Activated CD4-positive, alpha-beta T cell treated with anti-CD3 and anti-CD28 coated beads, Interleukin-2, Interleukin-4, amounts not matched to agents 100 ng/mL and 50 ng/mL, durations not matched to agents 16 hours and 8 hours (primary cell): Measurements from ENCODE around the gene NGEF.

Experiments used
- DNase-seq: peaks from one replicate; pipeline ENCODE4 v3.0.0-alpha.2; 2020; ENCODE audit warnings: low spot score

NGEF gene

DNA sequence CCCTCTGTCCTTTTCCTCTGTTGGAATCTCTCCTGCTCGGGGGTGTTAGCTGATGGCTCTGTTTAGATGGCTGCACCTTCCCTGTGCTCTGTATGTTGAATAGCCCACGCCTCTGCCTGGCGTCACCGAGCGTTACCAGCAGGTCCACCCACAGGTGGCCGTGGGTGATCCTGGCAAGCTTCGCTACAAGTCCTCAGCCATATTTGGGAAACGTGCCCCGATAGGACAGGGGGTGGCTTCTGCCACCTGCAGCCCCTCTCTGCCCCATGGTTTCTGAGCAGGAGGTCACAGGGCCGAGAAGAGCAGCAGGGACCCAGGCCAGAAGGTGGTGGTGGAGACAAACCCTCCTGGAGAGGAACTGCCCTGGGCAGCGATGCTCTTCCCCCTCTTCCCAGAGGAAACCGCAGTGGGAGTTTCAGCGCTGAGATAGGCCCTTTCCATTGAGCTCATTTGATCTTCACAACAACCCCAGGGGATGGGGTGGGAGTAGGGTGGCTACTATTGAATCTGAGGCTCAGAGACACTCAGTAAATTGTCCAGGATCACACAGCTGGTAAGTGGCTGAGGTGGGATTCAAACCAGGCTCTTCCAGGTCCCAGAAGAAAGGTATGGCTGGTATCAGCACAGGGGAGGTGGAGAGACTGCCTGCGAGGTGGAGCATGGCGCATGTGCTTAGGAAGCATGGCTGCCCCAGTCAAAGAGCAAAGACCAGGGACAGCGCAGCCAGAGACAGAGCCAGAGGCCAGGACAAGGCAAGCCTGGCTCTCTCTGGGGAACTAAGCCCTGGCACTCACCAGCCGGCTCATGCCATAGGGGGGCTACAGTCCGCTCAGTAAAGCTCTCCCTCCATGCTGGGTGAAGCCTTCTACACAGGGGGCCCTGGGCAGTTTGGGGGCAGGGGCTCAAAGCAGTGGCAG, 15.0 kb downstream of the NGEF start:
- DNase-seq: no peak

DNA sequence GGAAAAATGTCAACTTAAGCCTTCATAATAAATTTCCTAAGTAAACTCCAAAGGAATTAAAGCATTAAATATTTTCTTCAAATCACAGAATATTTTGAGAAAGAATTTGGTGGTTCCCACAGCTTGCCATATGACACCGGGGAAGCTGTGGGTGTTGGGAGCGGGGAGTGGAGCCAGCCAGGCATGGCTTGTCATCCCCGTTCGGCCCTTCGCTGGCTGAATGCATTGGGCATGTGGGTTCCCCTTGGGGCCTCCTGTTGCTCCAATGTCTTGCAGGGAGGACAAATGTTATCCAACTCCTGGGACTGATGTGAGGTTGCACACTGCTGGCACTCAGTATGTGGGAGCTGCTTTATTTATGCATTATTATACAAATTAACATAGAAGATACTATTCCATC, 18.6 kb downstream of the NGEF start:
- DNase-seq: no peak

DNA sequence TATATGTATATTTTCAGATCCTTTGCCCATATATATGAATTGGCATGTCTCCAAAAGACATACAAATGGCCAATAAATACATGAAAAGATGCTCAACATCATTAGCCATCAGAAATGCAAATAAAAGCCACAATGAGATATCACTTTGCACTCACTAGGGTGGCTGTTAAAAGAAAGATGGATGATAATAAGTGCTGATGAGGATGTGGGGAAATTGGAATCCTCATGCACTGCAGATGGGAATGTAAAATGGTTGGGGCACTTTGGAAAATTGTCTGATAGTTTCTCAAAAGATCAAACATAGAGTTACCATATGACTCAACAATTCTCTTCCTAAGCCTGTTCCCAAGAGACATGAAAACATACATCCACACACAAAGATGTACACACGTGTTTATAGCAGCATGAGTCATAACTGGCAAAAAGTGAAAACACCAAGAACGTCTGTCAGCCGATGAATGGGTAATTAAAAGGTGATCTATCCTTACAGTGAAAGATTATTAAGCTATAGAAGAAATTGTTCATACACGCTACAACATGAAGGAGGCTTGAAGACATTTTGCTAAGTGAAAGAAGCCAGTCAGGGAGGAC, 19.7 kb downstream of the NGEF start:
- DNase-seq: no peak

DNA sequence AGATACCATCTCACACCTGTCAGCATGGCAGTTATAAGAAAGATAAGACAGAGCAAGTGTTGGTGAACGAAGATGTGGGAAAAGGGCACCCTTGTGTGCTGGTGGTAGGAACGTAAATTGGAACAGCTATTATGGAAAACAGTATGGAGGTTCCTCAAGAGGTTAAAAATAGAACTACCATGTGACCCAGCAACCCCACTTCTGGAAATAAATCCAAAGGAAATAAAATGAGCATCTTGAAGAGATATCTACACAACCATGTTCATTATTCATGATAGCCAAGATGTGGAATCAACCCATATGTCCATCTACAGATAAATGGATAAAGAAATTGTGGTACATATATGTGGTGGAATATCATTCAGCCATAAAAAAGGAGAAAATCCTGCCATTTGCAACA, 26.9 kb downstream of the NGEF start:
- DNase-seq: no peak

DNA sequence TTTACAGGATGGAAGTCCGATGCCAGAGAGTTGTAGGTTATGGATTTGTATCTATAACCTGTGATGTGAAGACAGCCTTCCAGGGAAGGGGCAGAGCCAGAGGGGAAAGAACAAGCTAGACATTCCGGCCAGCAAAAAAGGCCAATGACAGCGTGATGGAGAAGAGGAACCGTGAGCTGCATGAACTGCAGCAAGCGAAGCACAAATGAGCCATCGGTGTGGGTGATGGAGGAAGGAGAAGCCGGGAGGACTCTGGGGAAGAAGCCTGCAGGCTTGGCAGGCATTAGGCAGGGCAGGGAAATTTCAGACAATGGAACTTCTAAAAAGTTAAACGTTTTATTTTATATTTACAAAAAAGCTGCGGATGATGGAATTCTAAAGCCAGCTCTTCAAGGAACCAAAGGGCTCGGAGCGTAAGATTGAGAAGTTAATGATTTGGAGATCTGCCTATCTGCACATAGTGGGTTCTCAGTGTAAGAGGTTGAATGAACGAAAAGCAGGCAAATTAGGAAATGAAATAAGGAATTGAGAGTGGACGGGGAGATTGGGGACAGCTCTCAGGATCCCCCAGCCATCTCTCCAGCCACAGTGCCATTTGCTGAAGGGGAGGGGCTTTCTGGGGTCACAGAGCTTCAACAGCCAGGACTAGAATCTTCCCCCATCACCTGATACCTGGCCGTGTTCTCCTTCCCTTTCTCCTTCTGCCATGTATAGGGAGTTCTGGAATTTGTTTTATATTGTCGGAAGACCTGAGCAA, 28.4 kb downstream of the NGEF start:
- no peak for DNase-seq

DNA sequence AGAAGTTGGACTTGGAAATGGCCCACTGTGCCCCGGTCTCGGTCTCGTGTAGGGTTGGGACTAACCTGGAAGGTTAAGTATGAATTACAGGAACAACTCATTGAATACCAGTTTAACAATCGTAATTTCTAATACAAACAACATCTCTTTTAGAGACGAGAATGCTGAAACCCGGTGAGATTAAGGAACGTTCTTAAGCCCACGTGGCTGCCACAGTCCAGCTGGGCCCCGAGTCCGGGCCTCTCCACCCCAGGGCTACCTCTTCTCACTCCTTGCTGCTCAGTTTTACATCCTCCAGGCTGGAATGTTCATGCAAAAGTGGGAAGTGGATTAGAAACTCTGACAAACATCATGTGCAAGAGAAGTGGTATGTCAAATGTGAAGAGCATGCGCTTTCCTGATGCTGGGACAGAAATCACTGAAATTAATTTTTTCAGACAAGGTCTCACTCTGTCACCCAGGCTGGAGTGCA, 29.4 kb downstream of the NGEF start:
- no peak for DNase-seq

DNA sequence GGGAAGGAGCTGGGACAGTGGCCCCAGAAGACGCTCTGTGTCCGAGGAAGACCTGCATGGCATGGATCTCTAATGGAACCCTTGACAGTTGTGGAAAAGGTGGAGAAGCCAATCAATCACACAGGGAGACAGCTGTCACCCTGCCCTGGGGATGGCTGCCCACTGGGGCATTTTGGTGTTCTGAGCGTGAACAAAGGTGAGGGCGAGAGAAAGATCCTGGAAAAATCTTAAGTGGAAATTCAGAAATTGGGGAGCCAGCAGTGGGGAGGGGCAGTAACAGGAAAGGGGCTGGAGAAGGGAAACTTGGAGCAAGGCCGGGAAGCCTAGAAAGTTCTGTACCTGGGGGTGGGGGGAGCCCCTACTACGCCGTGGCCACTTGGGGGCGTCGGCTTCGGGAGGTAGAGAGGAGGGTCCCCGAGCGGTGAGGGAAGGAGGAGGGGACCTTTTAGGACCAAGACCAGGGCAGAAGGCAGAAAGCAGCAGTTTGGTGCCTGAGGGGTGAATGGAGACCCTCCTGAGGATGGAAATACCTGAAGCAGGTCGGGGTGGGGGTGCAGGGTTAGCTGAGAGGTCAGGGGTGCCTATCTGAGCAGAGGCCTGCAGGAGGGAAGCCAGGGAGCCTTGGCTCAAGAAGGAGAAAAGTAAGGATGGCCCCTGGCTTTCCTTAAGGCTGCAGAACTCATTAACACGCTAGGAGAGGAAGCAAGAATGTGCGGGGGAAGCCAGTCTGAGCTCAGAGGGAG, 30.0 kb downstream of the NGEF start:
- no peak for DNase-seq

DNA sequence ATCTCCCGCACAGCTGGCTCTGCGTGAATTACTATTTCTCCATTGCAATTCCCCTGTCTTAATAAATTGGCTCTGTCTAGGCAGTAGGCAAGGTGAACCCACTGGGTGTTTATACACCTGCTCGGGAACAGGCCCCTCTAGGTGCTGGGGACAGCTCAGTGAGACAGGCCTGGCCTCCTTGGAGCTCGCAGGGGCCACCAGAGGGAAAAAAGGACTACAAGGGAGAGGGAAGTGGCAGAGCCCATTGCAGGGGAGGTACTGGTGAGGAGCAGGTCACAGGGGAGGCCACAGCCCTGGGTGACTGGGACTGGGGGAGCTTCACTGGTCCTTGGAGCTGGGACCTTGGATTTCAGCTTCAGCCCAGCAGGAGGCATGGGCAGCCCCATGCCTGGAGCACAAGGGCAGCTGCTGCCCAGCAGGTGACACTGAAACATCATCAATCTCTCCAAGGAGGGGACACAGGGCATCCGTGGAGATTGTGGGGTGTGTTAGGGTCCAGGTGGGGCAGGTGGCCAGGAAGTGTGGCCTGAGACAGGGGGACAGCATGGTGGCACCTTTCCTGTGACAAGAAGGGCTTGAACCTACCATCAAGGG, 31.2 kb downstream of the NGEF start:
- no peak for DNase-seq

DNA sequence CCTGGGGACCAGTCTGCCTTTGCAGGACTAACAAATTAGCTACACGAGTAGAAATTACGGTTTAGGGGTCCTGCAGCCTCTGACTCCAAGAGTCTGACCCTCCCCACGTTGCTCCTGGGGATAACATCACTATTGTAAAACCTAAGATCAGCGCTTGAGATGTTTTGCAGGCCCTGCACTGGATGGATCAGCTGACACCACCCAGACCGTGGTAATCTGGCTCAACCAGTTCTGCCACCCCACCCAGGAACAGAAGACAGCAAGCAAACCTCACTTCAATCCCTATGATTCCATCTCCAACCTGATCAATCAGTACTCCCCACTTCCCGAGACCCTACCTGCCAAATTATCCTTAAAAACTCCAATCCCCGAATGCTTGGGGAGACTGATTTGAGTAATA, 31.7 kb downstream of the NGEF start:
- DNase-seq: no peak

DNA sequence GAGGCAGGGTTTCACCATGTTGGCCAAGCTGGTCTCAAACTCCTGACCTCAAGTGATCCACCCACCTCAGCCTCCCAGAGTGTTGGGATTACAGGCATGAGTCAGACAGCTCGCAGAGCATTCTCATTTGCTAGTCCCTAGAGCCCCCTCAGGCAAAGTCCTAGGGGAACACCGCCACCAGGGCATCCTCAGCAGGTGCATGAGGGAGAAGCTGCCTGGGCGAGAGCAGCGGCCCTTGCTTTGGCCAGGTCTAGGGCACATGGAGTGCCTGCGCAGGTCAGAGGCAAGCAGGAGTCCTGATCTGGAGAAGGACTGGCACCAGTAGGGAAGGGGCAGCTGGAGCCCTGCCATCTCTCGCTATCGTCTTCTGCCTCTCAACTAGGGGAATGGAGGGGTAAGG, 32.4 kb downstream of the NGEF start:
- no peak for DNase-seq

DNA sequence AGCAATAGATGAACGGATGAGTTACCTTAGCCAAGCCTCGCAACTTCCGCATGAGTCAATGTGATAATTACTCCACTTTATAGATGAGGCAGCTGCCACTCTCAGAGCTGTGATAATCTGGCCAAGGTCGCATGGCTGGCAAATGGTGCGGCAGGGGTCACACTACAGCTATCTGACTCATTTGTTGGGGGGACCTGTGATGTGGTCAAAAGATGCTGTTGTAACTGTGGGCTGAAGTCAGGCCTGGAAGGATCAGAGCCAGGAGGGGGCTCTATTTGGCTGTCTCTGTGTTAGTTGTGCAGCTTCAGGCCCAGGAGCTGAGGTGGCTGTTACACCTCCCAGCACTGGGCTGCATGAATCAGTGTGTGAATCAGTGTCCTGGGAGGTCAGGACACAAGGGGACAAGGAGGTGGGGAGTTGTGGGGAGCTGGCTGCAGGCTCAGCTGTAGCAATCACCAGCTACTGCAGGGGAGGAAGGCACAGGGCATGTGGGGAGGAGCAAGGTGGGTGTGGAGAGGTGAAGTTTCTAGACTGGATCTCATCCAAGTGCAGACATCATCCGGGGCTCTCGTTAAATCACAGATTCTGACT, 33.1 kb downstream of the NGEF start:
- no peak for DNase-seq

DNA sequence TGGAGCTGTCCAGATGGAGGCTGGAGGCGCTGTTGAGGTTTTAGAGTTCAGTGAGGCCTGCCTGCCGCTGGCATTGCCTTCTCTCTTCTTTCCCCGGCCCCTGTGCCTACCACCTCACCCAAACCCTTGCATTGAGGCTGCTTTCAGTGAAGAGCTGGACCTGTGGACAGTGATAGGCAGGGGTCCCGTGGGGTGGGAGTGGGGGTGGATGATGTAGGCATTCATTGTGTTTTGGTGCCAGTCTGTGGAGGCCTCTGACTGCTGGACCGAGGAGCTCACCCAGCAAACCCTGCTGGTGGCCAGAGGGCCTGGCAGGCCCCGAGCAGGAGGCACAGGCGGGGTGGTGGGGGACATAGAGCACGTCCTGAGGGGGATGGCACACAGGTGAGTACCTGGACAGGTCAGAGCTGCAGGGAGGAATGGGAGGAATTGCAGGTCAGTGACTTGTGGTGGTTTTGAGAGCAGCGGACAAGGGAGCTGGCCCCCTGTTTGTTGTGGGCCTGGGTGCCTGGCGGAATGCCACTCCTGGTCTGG, 35.6 kb downstream of the NGEF start:
- DNase-seq: no peak

DNA sequence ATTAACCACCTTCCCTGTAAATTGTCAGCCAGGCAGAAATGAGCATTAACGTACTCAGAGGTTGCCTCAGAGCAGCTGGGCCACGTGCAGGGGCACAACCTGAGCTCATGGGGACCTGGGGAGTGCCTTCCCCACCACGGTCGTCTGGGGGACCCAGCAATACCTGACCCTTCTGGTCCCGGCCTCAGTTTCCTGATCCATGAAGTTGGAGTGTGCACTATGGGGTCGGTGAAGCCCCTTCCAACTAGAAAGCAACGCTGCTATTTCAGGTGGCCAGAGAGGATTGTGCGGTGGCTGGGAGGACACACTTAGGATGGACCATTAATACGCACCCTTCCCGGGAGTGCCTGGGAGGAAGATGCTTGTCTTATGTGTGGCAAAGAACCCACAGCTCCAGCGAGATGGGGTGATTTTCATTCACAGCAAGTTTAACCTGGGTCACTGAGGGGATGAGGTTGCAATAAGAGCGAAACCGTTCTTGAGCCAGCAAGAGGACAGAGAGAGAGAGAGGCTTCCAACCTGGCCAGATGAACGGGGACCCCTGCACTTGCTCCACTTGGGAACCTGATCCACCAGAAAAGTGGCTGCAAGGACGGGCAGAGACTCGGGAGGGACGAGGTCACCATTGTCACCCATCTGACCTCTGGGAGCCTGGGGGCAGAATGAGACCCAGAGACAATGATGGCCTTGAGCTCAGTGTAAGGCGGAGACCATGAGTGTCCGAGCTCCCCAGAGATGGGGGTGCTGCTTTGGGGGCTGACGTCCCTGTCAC, 36.2 kb downstream of the NGEF start:
- DNase-seq: no peak

DNA sequence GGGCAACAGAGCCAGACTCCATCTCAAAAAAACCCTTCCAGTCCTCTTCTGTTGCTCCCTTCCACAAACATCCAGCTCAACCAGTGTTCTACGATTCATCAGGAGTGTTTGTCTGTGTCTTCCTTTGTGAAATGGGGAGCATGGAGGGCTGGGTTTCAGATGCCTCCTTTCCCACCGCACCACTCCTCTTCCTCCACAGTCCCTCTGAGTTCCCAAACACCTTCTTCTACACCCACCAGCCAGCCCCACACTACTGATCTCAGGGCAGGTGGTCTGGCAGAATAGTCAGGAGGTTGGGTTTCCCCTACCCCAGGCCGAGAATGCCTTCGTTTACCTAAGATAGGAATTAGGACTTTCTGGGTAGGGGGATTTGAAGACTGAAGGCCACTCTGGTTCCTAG, 36.9 kb downstream of the NGEF start:
- DNase-seq: no peak

DNA sequence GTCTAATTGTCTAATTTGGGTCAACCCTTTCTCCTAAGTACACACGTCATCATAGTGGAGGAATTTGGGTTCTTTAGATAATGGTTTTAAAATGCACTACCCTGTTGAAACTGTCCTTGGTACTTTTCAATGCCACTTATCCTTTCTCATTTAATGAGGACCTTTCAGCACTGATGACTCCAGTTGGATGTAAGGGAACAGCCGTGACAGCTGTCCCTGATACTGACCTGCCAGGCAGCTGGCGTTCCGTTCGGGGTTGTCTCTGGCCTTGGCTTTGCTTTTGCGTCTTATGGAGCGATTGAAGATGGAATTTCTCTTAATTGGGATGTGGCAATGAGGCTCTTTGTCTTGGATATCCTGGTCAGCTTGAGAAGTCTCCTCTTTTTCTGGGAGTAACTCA, 38.7 kb downstream of the NGEF start:
- no peak for DNase-seq

DNA sequence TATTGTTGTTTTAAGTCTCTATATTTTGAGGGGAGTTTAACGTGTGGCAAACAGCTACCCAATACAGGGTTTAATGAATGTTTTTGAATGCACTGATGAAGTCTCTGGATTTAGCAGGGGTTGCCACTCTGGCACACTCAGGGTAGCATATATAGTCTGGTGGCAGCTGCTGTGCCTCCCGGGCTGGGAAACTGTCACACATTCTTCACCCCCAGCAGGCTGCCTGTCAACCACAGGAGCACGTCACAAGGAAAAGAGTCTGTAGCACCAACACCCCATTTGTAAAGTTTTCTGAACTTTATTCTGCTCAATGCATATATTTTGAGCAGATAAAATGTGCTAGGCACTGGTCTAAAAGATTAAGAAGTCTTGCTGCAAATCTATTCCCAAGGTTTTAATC, 39.3 kb downstream of the NGEF start:
- no peak for DNase-seq

DNA sequence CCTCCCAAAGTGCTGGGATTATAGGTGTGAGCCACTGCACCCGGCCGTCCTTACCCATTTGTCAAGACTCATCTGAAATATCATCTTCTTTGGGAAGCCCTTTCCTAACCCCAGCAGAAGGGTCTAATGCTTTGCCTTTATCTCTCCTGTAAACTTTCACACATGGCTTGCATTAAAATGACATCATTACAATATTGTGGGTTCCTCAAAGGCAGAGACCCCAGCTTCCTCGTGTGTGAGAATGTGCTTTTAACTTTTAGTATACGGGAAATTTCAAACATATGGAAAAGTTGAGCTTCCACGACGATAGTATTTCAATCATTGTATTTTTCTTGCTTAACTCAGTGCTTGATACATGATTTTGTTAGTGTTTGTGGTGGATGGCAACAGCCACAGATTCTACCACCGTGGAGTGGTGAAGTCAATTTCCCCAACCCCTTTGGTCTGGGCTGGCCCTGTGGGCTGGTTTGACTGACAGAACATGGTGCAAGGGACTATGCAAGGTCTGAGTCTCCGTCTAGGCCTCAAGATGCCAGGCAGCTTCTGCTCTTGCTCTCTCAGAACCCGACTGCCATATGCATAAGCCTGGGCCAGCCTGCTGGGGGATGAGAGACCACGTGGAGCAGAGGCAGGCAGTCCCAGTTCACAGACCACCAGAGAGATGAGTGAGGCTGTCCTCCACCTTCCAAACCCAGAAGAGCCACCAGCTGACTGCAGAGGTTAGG, 39.9 kb downstream of the NGEF start:
- no peak for DNase-seq

DNA sequence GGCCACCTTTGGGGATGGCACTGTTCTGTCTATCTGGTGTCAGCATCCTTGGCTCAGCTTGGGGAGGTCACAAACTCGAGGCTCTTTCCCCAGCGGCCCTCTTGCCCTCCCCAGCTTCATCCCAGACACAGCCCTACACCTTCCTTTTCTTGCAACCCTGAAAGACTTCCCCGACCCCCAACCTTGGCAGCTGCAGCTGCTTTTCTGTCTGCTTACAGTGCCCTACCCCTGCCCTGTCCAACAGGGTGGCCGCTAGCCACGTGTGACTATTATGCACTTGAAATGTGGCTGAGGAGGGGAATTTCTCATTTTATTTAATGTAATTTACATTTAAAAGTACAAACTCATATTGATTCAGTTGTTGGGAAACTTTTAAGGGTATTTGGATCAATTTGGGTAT, 41.3 kb downstream of the NGEF start:
- DNase-seq: no peak

DNA sequence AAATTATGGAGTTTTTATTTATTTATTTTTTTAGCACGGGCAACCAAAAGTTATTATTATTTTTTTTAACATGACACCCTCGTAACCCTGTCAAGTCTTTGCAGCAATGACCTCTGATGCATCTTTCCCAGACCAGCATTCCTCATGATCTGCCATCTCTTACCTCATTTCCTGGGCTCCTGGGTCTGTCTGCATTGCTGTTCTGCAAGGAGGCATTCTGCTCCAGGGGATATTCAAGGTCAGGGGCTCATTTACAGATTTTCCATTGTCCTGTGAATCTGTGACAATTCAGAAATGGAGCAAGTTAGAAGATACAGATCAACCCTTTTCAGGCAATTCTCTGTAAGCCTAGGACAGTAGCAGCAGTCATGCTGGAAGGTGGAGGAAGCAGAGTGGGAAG, 43.0 kb downstream of the NGEF start:
- DNase-seq: no peak

DNA sequence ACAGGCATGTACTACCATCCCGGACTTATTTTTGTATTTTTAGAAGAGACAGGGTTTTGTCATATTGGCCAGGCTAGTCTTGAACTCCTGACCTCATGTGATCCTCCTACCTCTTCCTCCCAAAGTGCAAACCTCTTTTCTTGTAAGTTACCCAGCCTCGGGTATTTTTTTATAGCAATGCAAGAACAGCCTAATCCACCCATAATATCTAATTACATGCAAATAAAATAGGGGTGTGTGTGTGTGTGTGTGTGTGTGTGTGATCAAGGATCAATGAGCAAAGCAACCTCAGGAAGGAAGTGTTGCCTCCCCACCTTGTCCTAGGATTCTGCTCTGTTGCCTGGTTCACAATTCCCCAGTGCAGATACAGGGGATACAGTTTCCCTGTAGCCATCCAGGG, 45.6 kb downstream of the NGEF start:
- no peak for DNase-seq
